DND-41 (cell line): Measurements from ENCODE around the gene OTUD1.

Source experiments
- ATAC-seq: fragments of 200-7000 bp; cut with Tn5 transposase; 3 replicates; pipeline ENCODE4 v1.9.1; 2021; ENCODE audit warnings: low read depth; ENCODE audit not compliant: insufficient read depth
- DNase-seq: peaks from one replicate; pipeline ENCODE4 v3.0.0-alpha.2; 2020
- H2AFZ ChIP-seq: 2 replicates; pipeline ENCODE4 v1.6.0; 2012; ENCODE audit warnings: low read depth, low read length
- H3K27ac ChIP-seq: 2 replicates; pipeline ENCODE4 v1.5.1; 2012; ENCODE audit warnings: low read length, inconsistent platforms
- H3K27me3 ChIP-seq: fragments of 200-600 bp; sonication (generic); 2 replicates; pipeline ENCODE4 v1.6.0; 2012; ENCODE audit warnings: low read length, mild to moderate bottlenecking, inconsistent platforms; ENCODE audit not compliant: insufficient read depth, poor library complexity
- H3K36me3 ChIP-seq: 2 replicates; pipeline ENCODE4 v1.5.1; 2012; ENCODE audit warnings: low read length, inconsistent platforms; ENCODE audit not compliant: insufficient read depth
- H3K4me1 ChIP-seq: 2 replicates; pipeline ENCODE4 v1.5.1; 2012; ENCODE audit warnings: mild to moderate bottlenecking, low read length; ENCODE audit not compliant: insufficient read depth
- H3K4me2 ChIP-seq: 2 replicates; pipeline ENCODE4 v1.6.0; 2012; ENCODE audit warnings: mild to moderate bottlenecking, moderate library complexity, low read length, inconsistent platforms; ENCODE audit not compliant: insufficient read depth
- H3K4me3 ChIP-seq, 2 experiments: fragments of 200-600 bp in 1 of 2; shearing (Covaris generic) in 1 of 2; 2 replicates each; pipeline ENCODE4 v1.5.1; 2012 to 2016; ENCODE audit warnings: inconsistent platforms in 2 of 2, low read length in 2 of 2, mild to moderate bottlenecking in 2 of 2, low read depth in 1 of 2, moderate library complexity in 1 of 2
- H3K79me2 ChIP-seq: 2 replicates; pipeline ENCODE4 v1.6.0; 2012; ENCODE audit warnings: low read length, inconsistent platforms; ENCODE audit not compliant: insufficient read depth
- H3K9ac ChIP-seq: 2 replicates; pipeline ENCODE4 v1.6.0; 2012; ENCODE audit warnings: low read depth, mild to moderate bottlenecking, inconsistent platforms, low read length, moderate library complexity
- H3K9me3 ChIP-seq: 2 replicates; pipeline ENCODE4 v1.5.1; 2012; ENCODE audit warnings: low read length, moderate library complexity, mild to moderate bottlenecking, inconsistent platforms; ENCODE audit not compliant: insufficient read depth, severe bottlenecking
- H4K20me1 ChIP-seq: 2 replicates; pipeline ENCODE4 v1.6.0; 2012; ENCODE audit warnings: low read length; ENCODE audit not compliant: insufficient read depth
- EZH2 ChIP-seq: IDR thresholded peaks from 3 replicates; pipeline ENCODE4 v1.6.1; 2012; ENCODE audit warnings: borderline replicate concordance, low read depth, mild to moderate bottlenecking, moderate library complexity, low read length, inconsistent platforms; ENCODE audit not compliant: severe bottlenecking
- TF ChIP-seq, protein P1 (sequence below): IDR thresholded peaks from 2 replicates; pipeline ENCODE4 v1.5.1; 2012; ENCODE audit warnings: borderline replicate concordance, low read length, moderate library complexity, mild to moderate bottlenecking; ENCODE audit not compliant: poor library complexity, severe bottlenecking; ENCODE audit errors: extremely low read depth

OTUD1 gene

DNA sequence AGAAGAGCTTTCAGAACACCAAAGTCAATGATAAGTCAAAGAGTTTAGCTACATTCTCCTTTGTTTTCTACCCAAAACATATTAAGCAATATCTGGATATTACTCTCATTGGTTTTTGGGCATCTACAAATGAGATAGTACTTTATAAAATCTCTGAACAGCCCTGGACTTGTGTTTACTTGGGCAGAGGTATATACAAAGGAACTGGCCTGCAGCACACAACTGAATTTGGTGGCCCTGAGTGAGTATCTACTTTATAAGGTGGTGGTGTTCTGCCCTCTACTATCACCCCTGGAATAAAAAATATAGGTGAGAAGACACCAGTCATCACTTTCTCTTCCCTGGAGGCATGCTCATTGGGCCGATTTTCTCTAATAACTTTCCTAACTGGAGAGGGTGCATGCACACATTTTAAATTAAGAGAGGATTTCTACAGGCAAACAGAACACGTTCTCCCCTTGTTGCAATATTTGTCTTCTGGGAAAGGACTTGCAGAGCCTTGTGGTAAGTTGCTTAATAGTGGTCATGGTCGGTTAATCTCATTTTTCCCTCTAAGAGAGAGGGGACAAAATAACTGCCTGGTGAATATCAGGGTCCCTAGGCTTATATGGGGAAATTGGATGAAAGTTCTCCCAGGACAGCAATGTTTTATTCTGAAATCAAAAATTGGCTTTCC is 41.1 kb downstream of the OTUD1 start:
- no peak overlapping the region for H3K4me3 ChIP-seq
- H3K27ac ChIP-seq: no peak overlapping the region
- H2AFZ ChIP-seq: no peak overlapping the region
- H3K9ac ChIP-seq: no peak overlapping the region
- H3K36me3 ChIP-seq: no peaks in the 10 kb centered on the region
- H3K79me2 ChIP-seq: no peaks in the 10 kb centered on the region
- H3K4me1 ChIP-seq: no peaks in the 10 kb centered on the region
- no peaks in the 10 kb centered on the region for H3K27me3 ChIP-seq
- no peak for TF ChIP-seq EZH2
- TF ChIP-seq, protein P1, sequence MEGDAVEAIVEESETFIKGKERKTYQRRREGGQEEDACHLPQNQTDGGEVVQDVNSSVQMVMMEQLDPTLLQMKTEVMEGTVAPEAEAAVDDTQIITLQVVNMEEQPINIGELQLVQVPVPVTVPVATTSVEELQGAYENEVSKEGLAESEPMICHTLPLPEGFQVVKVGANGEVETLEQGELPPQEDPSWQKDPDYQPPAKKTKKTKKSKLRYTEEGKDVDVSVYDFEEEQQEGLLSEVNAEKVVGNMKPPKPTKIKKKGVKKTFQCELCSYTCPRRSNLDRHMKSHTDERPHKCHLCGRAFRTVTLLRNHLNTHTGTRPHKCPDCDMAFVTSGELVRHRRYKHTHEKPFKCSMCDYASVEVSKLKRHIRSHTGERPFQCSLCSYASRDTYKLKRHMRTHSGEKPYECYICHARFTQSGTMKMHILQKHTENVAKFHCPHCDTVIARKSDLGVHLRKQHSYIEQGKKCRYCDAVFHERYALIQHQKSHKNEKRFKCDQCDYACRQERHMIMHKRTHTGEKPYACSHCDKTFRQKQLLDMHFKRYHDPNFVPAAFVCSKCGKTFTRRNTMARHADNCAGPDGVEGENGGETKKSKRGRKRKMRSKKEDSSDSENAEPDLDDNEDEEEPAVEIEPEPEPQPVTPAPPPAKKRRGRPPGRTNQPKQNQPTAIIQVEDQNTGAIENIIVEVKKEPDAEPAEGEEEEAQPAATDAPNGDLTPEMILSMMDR: no peak
- no peaks in the 10 kb centered on the region for H4K20me1 ChIP-seq
- H3K9me3 ChIP-seq: no peaks in the 10 kb centered on the region
- ATAC-seq: no peak
- no peak for DNase-seq
- no peak overlapping the region for H3K4me2 ChIP-seq

DNA sequence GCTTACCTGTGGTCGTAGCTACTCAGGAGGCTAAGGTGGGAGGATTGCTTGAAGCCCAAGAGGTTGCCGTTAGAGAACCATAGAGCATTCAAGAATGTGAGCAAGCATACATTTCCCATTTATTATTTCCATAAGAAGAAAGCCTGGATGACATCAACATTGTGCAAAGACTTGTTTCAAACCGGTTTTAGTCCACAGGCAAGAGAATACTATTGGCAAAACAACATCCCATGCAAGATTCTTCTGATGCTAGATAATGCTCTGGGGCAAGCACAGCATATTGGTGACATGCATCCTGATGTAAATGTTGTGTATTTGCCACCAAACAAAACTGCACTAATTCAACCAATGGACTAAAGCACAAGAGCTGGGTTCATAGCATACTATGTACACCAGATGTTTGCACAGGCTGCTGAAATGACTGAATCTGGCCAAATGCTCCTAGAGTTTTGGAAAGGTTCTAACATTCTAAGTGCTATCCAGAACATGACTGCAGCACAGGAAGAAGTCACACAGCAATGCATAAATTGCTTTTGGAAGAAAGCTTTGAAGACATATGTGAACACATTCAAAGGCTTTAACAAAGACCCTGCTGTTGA is 42.6 kb downstream of the OTUD1 start:
- Histone ChIP-seq H3K36me3 (no peaks in the 10 kb centered on the region), H3K4me3 (no peak overlapping the region), H3K79me2 (no peaks in the 10 kb centered on the region), H3K9me3 (no peaks in the 10 kb centered on the region), H3K4me2 (no peak overlapping the region), H2AFZ (no peak overlapping the region), H3K4me1 (no peaks in the 10 kb centered on the region), H3K27ac (no peak overlapping the region), H3K27me3 (no peaks in the 10 kb centered on the region), H4K20me1 (no peaks in the 10 kb centered on the region), H3K9ac (no peak overlapping the region)
- ATAC-seq: no peak
- TF ChIP-seq, protein P1: no peak
- TF ChIP-seq EZH2: no peak
- no peak for DNase-seq

DNA sequence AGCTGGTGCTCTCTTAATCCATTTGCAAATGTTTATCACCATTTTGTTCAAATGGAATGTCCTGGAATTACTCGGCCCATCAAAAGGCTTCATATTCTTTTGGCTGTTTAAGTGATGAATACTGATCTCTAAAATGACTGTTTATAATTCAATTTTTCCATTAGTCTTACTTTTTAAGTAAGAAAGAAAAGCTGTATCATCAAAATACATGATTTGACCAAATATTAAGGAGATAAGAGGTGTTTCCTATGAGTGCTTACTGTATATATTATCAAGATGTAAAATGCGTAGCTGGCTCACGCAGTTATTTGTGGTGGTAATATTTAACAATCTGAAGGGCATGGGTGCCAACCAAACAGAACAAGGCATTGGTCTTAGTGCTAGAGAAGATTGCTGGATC is 51.2 kb downstream of the OTUD1 start:
- DNase-seq (no peak), ATAC-seq (no peak)
- H3K9ac ChIP-seq: no peak overlapping the region
- H3K4me1 ChIP-seq: no peaks in the 10 kb centered on the region
- H3K9me3 ChIP-seq: peaks cover 3% of the 10 kb centered on the region
- H2AFZ ChIP-seq: no peak overlapping the region
- H3K36me3 ChIP-seq: no peaks in the 10 kb centered on the region
- H3K27ac ChIP-seq: no peak overlapping the region
- TF ChIP-seq, protein P1: no peak
- TF ChIP-seq EZH2: no peak
- H3K79me2 ChIP-seq: no peaks in the 10 kb centered on the region
- H3K4me2 ChIP-seq: no peak overlapping the region
- no peaks in the 10 kb centered on the region for H3K27me3 ChIP-seq
- H3K4me3 ChIP-seq: no peak overlapping the region
- no peaks in the 10 kb centered on the region for H4K20me1 ChIP-seq
